ENCODE measurements around the gene ZNF629.

DNA sequence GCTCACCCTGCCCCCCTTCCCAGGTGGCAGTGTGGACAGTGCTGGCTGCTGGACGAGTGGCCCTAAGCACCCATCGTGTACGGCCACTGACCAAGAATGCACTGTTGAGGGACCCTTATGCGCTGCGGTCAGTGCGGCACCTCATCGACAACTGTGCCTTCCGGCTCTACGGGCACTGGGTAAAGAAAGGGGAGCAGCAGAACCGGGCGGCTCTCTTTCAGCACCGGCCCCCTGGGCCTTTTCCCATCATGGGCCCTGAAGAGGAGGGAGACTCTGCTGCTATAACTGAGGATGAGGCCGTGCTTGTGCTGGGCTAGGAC, 30.3 kb downstream of the ZNF629 start:
- TF ChIP-seq EZH2phosphoT487 (IDR thresholded peaks at IDR 0.05; ENCODE audit: insufficient read depth, low read depth) = no peak
- TF ChIP-seq EZH2 (IDR thresholded peaks at IDR 0.05; ENCODE audit: insufficient read depth, poor library complexity, severe bottlenecking) = no peak
